GM21825 (cell line): Measurements from ENCODE around the gene APC2.

ENCODE experiments used
- ATAC-seq: cut with Tn5 transposase; IDR thresholded peaks from one replicate; pipeline ENCODE4 v1.9.1; 2021; ENCODE audit warnings: mild to moderate bottlenecking, moderate library complexity; ENCODE audit not compliant: unreplicated experiment

APC2 gene

DNA sequence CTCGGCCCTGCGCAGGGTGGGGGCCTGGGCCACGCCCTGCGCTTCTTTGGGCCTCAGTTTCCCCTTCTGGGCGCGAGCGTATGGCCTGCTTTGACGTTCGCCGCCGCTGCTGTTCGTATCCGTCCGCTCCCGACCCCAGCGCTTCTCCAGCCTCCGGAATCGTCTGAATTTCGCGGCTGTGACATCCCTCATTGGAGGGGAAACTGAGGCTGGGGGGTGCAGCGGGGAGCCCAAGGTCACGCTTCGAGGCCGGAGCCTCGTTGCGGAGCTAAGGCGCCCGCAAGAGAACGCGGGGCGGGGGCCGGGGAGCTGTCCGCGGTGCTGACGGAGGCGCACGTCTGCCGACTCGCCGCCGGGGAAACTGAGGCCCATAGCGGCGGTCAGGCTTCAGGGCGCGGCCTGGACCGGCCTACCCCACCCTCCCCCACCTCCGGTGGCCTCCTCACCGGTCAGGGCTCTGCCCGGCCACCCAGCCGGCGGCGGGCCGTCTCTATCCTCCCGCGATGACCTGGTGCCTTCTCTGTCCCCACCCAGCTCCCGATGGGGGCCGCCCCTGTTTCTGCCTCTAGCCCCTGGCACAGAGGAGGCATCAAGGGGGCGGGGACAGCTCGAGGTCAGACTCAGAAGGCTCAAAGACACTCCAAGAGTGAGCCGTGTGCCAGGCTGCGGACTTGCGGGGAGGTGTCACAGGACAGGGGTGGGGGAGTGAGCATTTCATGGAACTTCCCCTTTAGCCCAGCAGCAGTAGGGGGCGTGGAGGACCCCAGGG, 3.0 kb upstream of the APC2 start:
- no peak for ATAC-seq

DNA sequence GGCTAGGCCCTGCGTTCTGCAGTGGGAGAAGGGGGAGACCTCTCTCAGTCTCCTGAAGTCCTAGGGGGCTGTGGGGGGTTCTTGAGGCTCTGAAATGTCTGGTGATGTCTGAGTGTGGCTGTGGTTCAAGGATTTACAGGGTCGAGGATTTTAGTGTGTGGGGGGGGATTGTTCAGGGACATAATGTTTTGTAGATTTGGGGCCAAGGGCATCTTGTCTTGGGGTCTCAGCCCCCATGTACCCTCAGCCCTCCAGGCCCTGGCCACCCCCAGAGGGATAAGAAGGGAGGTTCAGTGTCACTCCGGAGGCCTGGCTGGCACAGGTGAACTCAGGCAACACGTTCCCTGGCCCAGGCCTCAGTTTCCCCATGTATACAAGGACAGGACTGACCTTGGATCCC, 2.4 kb upstream of the APC2 start:
- ATAC-seq: no peak

DNA sequence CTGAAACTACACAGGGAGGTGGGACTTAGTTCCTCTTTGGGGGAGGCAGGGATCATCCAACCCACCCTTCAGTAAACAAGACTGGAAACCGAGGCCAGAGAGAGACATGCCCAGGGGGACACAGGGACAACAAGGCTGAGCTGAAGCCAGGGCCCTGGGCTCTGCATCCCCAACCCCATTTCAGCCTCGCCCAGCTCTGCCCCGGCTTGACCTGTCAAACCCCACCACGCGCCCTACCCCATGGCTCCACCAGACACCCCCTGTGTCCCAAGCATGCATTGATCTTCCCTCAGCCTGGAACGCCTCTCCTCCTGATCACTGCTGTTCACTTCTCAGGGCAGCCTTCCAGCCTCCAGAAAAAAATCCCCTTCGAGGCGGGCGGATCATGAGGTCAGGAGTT, 2.0 kb upstream of the APC2 start:
- no peak for ATAC-seq

DNA sequence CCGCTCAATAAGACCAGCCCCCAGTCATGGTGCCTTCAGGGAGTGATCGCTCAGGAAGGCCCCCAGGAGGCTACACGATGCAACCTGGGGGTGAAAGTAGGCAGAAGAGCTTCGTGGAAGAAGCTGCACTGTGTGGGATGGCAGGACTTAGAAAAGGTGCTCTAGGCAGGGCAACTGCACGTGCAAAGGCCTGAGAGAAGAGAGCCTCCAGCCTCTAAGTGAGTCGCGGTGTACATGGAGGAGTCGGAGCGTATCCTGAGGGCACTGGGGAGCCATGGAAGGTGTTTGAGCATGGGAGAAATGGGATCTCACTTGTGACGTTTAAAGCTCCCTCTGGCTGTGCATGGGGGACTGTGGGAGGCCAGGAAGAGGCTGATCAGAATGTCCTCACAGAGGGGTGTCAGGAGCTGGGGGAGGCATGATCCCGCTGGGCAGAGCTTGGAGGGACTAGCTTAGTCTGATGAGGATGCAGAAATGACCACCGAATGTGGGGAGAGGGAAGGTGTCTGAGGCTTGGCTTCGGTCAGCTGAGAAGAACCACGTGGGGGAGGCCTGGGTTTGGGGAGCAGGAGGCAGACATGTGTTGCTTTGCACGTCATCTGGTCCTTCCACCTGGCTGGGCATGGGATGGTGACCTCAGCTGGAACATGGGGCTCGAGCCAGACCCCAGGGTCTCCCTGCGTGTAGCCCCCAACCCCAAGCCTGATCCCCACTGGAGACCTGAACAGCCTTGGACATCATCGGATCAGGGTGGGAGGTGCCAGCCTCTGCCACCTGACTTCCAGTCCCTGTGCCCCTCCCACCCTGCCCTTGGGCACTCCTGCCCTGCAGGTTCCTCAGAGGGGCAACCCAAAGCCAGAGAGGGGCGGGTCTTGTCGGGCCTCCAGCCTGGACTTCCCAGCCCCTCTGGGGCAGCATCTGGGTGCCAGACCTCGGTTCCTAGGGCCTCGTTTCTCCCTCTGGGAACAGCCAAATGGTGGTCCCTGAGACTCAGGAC, 1.1 kb downstream of the APC2 start:
- ATAC-seq: no peak

DNA sequence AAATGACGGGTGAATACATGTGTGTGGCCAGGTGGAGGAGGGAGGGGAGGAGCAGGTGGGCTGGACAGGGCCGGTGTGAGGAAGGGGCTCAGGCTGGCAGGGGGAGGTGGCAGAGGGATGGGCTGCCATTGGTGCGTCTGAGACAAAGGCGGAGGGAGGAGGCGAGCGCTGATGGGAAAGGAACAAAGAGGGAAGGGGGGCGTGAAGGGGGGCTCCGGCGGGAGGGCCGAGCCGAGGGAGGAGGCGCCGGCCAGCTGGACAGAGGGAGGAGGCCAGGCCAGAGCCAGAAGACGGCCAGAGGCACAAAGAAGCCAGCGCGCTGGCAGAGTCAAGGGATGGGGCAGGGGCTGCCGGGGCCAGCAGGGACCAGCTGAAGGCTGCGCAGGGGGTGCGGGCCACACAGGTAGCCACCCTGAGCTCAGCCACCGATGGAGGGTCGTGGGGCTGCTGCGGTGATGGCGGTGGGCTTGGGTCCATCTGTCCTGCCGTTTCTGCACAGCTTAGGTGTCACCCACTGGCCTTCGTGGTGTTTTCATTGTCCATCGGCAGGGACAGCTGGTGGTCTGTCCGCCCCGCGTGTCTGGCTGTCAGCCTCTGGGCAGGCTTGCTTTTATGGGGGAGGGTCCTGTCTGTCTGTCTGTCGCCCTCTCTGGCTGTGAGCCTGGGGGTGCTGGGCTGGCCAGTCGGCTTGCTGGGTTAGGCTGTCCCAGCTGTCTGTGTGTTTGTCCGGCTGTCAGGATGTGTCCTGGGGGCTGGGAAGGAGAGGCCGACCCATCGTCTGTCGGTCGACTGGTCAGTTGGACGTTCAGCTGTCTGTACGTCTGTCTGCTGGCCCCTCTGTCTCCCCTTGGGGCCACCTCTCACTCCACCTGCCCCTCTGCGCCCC, 2.2 kb downstream of the APC2 start:
- no peak for ATAC-seq

DNA sequence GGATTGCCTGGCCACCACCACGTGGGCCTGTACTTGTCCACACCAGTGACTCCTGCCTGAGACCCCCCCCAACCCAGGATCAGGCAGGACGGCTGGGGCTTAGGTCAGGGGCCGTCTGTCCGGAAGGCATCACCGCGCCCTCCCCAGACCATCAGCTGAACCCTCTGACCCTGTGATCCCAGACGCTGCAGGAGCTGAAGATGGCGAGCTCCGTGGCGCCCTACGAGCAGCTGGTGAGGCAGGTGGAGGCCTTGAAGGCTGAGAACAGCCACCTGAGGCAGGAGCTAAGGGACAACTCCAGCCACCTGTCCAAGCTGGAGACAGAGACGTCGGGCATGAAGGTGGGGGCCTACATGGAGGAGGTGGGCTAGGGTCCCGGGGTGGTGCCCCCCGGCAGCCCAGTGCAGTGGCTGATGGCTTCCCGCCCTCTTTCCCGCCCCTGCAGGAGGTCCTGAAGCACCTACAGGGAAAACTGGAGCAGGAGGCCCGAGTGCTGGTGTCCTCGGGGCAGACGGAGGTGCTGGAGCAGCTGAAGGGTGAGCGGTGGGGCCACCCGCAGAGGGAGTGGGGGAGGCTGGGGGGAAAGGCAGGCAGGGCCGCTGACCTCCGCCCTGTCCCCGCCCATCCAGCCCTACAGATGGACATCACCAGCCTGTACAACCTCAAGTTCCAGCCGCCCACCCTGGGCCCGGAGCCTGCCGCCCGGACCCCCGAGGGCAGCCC, 3.0 kb downstream of the APC2 start:
- no peak for ATAC-seq

DNA sequence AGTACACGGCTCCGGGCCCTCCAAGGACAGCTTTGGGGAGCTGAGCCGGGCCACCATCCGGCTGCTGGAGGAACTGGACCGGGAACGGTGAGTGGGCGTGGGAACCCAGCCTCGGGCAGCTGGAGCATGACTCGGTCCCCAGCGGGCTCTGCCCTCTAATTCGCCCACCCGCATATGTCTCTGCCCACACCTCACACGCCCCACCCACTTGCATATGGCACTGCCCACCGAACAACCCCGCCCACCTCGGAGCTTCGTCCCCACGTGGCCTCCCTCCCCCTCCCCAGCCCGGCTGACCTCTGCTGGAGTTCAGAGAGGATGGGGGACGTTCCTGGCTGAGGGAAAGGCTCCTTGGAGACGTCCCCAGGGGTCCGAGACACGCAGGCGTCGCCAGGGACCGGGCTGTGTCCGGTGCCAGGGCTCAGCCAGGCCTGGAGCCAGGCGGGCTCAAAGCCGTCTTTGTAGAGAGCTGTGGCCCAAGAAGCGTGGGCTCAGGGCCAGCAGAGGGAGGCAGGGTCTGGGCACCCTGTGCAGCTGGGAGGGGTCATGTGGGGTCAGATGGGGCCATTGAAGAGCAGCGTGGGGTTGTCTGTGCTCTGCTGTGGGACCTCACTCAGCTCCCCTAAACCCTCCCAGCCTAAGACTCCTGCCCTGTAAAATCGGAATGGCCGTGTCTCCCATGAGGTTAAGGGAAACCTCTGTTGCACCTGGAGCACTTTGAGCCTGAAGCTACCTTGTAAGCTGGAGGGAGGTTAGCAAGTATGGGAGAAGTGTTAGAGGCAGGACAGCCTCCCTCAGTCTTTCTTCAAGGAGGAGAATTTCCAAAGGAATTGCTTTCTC, 3.8 kb downstream of the APC2 start:
- no peak for ATAC-seq

DNA sequence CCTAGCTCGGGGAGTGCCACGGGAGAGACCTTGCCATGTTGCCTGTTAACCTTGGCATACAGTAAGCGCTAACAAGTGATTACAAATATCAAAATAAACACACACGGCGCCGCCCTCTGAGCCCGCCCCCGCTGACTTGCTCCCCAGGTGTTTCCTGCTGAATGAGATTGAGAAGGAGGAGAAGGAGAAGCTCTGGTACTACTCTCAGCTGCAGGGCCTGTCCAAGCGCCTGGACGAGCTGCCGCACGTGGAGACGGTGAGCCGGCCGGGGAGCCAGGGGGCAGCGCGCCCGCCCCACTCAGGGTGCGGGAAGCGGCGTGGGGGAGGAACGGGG, 5.0 kb downstream of the APC2 start:
- no peak for ATAC-seq

DNA sequence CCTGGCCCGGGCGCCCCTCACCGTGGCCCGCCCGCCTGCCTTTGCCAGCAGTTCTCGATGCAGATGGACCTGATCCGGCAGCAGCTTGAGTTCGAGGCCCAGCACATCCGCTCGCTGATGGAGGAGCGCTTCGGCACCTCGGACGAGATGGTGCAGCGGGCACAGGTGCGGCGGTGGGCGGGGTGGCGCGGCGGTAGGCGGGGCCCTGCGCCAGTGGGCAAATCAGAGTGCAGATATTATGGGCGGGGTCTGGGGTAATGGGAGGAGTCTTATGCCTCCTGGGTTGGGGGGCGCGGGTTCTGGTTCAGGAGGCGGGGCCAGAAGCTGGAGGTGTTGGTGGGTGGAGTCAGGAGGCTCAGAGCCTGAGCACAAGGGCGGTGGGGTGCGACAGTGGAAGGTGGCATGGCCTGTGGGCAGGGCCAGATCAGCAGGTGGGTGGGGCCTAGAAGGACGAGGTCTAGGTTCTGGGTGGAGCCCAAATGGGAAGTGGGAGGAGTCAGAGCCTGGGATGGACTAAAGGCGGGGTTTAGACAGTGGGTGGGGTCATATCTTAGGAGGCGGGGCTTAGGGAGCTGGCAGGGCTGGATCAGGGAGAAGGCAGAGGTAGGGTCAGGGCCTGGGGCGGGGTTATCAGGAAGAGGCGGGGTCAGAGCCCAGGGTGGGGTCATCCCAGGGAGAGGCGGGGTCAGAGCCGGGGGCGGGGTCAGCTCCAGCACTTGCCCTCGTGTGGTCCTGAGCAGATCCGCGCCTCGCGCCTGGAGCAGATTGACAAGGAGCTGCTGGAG, 5.6 kb downstream of the APC2 start:
- no peak for ATAC-seq

DNA sequence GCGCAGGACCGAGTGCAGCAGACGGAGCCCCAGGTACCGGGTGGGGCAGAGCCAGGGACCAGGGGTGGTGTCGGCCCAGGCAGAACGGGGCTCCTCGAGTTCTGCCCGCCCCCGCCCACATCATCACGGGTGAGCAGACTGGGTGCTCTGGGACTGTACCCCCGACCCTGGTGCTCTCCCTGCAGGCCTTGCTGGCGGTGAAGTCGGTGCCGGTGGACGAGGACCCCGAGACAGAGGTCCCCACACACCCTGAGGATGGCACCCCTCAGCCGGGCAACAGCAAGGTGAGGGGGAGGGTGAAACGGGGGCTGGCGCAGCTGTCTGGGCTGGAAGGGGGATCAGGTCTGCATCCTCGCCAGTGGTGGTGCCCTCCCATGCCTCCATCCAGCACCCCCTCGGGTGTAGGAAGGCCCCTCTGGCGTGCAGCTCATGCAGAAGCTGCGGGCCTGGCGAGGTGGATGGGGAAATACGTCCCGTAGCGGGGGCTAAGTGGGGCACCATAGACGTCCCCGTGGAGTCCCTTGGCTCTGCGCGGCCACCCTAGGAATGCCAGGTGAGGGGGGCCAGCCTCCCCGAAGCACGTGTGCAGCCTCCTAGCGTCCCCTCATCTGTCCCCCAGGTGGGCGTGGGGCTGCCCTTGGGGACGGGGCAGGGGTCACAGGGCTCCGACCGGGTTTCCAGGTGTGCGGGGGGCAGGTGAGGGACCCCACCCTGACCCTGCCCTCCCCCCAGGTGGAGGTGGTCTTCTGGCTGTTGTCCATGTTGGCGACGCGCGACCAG, 6.4 kb downstream of the APC2 start:
- no peak for ATAC-seq

DNA sequence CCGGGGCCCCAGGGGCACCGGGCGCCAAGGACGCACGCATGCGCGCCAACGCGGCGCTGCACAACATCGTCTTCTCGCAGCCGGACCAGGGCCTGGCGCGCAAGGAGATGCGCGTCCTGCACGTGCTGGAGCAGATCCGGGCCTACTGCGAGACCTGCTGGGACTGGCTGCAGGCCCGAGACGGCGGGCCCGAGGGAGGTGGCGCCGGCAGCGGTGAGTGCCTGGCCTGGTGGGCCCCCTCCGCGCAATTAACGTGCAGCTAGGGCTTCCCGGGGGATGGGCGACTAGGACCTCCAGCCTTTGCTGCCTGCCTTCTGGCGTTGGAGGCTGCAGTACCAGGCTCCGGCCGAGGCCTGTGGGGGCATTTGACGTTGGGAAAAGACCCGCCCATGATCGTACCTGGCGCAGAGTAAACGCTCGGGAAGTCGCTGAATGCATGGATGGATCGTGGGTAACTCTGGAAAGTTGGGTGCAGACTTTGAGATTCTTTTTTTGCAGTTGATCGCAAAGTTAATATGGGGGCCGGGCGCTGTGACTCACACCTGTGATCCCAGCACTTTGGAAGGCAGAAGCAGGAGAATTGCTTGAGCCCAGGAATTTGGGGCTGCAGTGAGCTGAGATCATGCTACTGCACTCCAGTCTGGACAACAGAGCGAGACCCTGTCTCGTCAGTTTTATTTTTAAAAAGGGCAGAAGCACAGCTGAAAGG, 7.3 kb downstream of the APC2 start:
- no peak for ATAC-seq

DNA sequence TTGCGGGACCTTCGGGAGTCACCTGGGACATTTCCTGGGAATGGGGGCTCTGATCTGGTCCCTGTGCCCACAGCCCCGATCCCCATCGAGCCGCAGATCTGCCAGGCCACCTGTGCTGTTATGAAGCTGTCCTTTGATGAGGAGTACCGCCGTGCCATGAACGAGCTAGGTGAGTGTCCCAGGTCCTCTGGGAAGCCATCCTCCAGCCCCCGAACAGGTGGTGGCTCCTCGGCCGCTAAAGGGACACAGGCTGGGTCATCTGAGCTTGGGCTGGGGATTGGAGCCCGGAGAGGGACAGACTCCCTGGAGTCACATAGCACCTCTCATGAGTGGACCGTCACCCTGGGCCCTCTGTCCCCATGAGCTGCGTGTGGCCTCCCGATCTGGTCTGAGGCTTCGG, 8.0 kb downstream of the APC2 start:
- no peak for ATAC-seq

DNA sequence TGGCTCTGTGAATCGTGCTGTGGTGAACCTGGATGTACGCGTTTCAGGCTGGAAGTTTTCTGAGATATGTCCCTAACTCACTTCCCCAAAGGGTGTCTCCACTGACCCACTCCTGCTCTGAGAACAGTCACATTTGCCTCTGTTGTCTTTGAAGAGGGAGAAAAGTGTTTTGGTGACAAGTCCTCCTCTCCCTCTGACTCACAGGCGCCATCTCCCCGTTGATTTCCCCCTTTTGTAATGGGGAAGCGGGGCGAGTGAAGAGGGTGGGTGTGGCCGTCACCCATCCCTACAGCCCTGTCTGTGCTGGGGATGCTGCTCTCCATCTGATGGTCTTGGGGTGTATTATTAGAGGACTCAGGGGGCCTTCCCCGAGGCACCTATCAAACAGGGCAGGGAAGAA, 9.6 kb downstream of the APC2 start:
- ATAC-seq: no peak

DNA sequence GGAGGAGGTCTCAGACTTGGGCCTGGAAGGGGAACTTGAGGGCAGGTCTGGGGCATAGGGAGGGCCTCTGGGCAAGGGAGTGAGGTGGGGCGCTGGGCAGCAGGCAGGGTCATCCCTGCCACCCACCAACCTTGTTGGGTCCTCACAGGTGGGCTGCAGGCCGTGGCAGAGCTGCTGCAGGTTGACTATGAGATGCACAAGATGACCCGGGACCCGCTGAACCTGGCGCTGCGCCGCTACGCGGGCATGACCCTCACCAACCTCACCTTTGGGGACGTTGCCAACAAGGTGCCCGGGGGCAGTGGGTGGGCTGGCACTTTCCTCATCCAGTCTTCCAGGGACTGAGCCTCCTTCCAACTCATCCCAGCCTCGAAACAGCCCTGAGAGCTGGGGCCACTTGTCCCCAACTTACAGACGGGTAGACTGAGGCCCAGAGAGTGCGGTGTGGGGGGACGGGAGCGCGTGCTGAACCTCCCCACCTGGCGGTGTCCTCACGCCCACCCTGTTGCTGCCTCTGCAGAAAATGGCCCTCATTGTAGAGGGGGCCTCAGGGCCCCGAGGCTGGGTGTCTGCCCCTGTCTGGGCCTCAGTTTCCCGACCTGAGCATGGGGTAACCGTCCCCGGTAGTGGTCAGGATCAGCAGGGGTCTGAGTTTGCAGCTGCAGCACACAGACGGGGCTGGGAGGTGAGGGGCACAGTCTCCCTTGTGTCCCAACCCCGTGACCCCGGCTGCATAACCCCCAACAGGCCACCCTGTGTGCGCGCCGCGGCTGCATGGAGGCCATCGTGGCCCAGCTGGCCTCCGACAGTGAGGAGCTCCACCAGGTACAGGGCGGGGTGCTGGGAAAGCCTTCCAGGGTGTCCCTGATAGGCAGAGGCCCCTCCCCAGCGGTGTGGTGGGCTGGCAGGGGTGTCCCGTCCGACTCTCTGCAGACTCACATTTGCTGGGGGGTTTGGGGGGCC, 10.4 kb downstream of the APC2 start:
- no peak for ATAC-seq

DNA sequence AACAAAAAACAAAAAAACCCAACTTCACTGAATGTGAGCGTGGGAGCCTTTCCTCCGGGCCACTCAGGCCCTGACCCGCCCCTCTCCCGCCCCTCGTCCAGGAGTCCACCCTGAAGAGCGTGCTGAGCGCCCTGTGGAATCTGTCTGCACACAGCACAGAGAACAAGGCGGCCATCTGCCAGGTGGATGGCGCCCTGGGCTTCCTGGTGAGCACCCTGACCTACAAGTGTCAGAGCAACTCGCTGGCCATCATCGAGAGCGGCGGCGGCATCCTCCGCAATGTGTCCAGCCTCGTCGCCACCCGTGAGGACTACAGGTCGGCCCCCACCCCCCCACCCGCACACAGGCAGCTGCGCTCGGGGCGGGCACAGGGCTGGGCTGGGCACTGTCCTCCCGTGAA, 11.9 kb downstream of the APC2 start:
- ATAC-seq: no peak
